ENCODE measurements around the gene INTS1.

INTS1 gene

DNA sequence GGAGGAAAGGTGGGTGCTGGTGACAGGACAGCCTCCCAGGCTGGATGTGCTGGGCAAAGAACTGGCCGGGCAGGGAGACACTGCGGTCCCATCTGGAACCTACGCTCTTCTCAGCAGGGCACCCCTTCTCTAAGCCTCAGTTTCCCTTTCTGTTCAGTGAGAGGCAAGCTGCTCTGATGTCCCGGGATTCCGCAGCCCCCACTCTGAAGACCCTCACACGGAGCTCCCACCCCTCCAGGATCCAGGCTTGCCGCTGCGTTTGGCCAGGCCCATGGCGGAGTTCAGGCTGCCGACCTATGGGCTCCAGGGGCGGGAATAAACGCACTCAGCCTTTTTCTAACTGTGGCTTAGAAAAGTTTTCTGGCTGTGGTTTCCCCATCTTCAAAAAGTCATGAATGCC is 10.2 kb upstream of the INTS1 start:
- Histone ChIP-seq H3K36me3 (ENCODE audit: insufficient read depth) (no peaks in the 10 kb centered on the region), H3K79me2 (ENCODE audit: insufficient read depth, low read depth) (no peaks in the 10 kb centered on the region), H3K9ac (no peak overlapping the region), H3K4me1 (ENCODE audit: low read depth, poor library complexity, severe bottlenecking) (no peaks in the 10 kb centered on the region), H4K20me1 (ENCODE audit: insufficient read depth) (no peaks in the 10 kb centered on the region), H3K4me2 (no peak overlapping the region), H3K27ac (no peak overlapping the region), H3K4me3 (IDR thresholded peaks at IDR 0.05; ENCODE audit: insufficient read depth, low read depth, low read length) (no peak overlapping the region), H2AFZ (ENCODE audit: low read depth) (no peak overlapping the region), H3K27me3 (ENCODE audit: insufficient read depth, low read depth) (peaks cover 23% of the 10 kb centered on the region; the same call in 1 of the 2 replicates)
- TF ChIP-seq, protein P1, sequence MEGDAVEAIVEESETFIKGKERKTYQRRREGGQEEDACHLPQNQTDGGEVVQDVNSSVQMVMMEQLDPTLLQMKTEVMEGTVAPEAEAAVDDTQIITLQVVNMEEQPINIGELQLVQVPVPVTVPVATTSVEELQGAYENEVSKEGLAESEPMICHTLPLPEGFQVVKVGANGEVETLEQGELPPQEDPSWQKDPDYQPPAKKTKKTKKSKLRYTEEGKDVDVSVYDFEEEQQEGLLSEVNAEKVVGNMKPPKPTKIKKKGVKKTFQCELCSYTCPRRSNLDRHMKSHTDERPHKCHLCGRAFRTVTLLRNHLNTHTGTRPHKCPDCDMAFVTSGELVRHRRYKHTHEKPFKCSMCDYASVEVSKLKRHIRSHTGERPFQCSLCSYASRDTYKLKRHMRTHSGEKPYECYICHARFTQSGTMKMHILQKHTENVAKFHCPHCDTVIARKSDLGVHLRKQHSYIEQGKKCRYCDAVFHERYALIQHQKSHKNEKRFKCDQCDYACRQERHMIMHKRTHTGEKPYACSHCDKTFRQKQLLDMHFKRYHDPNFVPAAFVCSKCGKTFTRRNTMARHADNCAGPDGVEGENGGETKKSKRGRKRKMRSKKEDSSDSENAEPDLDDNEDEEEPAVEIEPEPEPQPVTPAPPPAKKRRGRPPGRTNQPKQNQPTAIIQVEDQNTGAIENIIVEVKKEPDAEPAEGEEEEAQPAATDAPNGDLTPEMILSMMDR (conservative IDR thresholded peaks at IDR 0.05; ENCODE audit: low read depth, low read length), result no peak

DNA sequence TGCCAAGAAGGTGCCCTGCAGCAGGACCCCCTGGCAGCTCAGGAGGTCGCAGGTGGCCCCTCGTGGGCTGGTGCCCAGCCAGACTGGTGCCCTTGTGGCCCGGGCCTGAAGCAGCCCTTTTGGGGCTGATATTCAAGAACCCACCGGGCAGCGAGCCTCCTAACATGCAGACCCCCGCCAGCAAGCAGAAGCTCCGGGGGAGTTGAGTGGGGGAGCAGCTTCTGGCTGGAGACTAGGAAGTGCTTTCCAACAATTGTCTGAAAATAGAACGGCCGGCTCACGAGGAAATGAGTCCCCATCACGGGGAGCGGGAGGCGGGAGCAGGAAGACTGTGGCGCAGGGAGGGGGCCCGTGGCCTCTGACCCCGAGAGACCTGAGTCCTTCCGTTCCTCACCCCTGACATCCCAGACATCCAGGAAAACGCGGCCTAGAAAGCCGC is 9.5 kb upstream of the INTS1 start:
- no peak overlapping the region for H3K4me2 ChIP-seq
- H3K79me2 ChIP-seq (ENCODE audit: insufficient read depth, low read depth), result no peaks in the 10 kb centered on the region
- no peaks in the 10 kb centered on the region for H3K36me3 ChIP-seq (ENCODE audit: insufficient read depth)
- no peak overlapping the region for H3K27ac ChIP-seq
- H3K4me1 ChIP-seq (ENCODE audit: low read depth, poor library complexity, severe bottlenecking), result peaks cover 1% of the 10 kb centered on the region
- TF ChIP-seq, protein P1 (conservative IDR thresholded peaks at IDR 0.05; ENCODE audit: low read depth, low read length), result no peak
- no peak overlapping the region for H3K9ac ChIP-seq
- H3K4me3 ChIP-seq (IDR thresholded peaks at IDR 0.05; ENCODE audit: insufficient read depth, low read depth, low read length), result no peak overlapping the region
- no peak overlapping the region for H2AFZ ChIP-seq (ENCODE audit: low read depth)
- peaks cover 17% of the 10 kb centered on the region; the same call in 1 of the 2 replicates for H3K27me3 ChIP-seq (ENCODE audit: insufficient read depth, low read depth)
- no peaks in the 10 kb centered on the region for H4K20me1 ChIP-seq (ENCODE audit: insufficient read depth)

DNA sequence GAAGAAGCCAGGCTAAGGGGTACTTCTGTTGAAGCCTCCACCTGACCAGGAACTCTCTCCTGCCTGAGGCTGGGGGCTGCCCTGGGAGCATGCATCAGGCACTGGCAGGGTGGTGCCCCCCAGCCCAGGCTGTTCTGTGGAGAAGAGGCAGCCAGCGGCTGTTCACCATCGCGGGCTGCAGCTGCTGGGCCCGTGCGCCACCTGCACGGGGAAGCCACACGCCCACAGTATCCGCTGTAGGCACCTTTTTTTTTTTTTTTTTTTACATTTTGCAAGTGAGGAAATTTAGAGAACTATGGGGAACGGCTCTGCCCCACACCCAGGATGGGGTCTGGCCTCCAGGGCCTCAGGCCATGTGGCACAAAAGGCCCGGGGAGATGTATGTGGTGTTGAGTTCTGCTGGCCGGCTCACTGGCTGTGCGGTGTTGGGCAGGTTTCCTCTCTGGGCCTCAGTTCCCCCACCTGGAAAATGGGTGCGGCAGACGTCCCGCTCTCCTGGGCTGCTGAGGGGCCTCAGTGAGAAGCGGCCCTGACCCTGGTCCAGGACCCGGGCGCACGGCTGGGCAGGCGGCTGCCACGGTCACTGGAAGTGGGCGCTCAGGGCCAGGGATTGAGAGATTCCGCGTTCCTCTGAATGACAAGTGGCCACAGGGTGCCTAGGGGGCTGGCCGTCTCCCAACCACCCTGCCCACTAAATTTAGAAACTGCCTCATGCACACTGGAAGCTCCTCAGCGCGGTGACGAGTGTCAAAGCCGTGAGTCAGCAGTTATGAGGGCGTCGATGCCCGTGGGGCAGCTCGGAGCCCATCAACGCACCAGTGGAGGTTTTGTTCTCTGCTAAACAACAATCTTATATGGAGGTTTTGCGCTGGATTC is 8.8 kb upstream of the INTS1 start:
- Histone ChIP-seq H3K9ac (no peak overlapping the region), H4K20me1 (ENCODE audit: insufficient read depth) (no peaks in the 10 kb centered on the region), H3K27me3 (ENCODE audit: insufficient read depth, low read depth) (peaks cover 14% of the 10 kb centered on the region; the same call in 1 of the 2 replicates), H3K36me3 (ENCODE audit: insufficient read depth) (no peaks in the 10 kb centered on the region), H3K4me3 (IDR thresholded peaks at IDR 0.05; ENCODE audit: insufficient read depth, low read depth, low read length) (no peak overlapping the region), H2AFZ (ENCODE audit: low read depth) (no peak overlapping the region), H3K79me2 (ENCODE audit: insufficient read depth, low read depth) (no peaks in the 10 kb centered on the region), H3K4me2 (no peak overlapping the region), H3K27ac (no peak overlapping the region), H3K4me1 (ENCODE audit: low read depth, poor library complexity, severe bottlenecking) (peaks cover 7% of the 10 kb centered on the region)
- TF ChIP-seq, protein P1 (conservative IDR thresholded peaks at IDR 0.05; ENCODE audit: low read depth, low read length), result no peak

DNA sequence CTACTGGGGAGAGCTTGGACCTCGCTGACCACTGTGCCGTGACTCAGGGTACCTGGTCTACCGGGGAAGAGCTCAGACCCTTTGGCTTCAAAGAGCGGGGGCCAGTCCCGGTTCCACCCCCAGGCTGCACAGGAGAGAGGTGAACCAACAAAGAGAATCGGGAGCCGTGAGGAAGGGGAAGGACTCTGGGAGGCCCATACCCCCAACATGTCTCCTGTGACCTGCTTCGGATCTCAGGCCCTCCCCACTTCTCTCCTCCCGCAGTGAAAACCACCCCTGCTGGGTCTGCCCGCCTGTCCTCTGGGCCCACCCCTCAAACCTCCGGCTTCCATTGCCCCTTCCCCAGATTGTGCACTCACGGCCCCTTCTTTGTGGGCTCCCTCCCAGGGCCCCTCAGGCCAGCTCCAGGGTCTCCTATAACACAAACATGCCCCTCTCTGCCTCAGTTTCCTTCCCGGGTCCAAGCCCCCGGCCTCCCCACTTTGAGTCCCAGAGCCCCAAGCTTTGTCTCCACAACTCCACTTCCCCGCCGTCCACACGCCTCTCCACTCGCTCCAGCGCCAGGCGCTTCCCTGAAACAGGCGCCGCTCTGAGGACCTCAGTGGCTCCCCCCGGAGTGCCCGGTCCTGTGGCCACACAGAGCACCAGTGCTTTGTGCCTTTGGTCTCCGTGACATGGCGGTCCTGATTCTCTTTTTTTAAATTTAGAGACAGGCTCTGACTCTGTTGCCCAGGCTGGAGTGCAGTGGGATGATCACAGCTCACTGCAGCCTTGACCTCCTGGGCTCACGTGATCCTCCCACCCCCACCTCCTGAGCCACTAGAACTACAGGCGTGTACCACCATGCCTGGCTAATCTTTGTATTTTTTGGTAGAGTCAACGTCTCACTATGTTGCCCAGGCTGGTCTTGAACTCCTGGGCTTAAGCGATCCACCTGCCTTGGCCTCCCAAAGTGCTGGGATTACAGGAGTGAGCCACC is 7.5 kb upstream of the INTS1 start:
- no peak overlapping the region for H2AFZ ChIP-seq (ENCODE audit: low read depth)
- peaks cover 9% of the 10 kb centered on the region for H3K4me1 ChIP-seq (ENCODE audit: low read depth, poor library complexity, severe bottlenecking)
- TF ChIP-seq, protein P1 (conservative IDR thresholded peaks at IDR 0.05; ENCODE audit: low read depth, low read length), result no peak
- no peak overlapping the region for H3K27ac ChIP-seq
- no peak overlapping the region for H3K4me3 ChIP-seq (IDR thresholded peaks at IDR 0.05; ENCODE audit: insufficient read depth, low read depth, low read length)
- no peaks in the 10 kb centered on the region for H4K20me1 ChIP-seq (ENCODE audit: insufficient read depth)
- H3K79me2 ChIP-seq (ENCODE audit: insufficient read depth, low read depth), result no peaks in the 10 kb centered on the region
- H3K36me3 ChIP-seq (ENCODE audit: insufficient read depth), result no peaks in the 10 kb centered on the region
- 0 out of 2 replicates have a peak, but pooled peaks cover 9% of the 10 kb centered on the region for H3K27me3 ChIP-seq (ENCODE audit: insufficient read depth, low read depth)
- no peak overlapping the region for H3K9ac ChIP-seq
- no peak overlapping the region for H3K4me2 ChIP-seq
